Ascending aorta (tissue), 2 donors: ENCODE data around the gene BAZ2A. TPM values are rescaled to one million over a fixed set of nuclear protein-coding genes. Genes with fewer than 3 reads are reported as not detected.
"Not testable (repeated sequence)": the region's sequence is repeated elsewhere in the genome, so short reads cannot be mapped to it uniquely, and the experiment has no call there.

Experiments used
- DNase-seq, 2 donors: peaks; one replicate each; pipeline ENCODE4 v3.0.0-alpha.2; 2019; ENCODE audit warnings: low spot score in 2 of 2
- H3K27ac ChIP-seq, 2 donors: fragments of 200-600 bp; sonication (generic); one replicate each; pipeline ENCODE4 v1.5.1; 2016 to 2017; ENCODE audit warnings: mild to moderate bottlenecking in 1 of 2
- H3K27me3 ChIP-seq: fragments of 200-600 bp; sonication (generic); one replicate; pipeline ENCODE4 v1.5.1; 2017
- H3K36me3 ChIP-seq, 2 donors: fragments of 200-600 bp; sonication (generic); one replicate each; pipeline ENCODE4 v1.5.1; 2016
- H3K4me1 ChIP-seq, 2 donors: fragments of 200-600 bp; sonication (generic); one replicate each; pipeline ENCODE4 v1.5.1; 2016 to 2017; ENCODE audit warnings: mild to moderate bottlenecking in 1 of 2
- H3K4me3 ChIP-seq, 2 donors: fragments of 200-600 bp; sonication (generic); one replicate each; pipeline ENCODE4 v1.5.1; 2016 to 2017; ENCODE audit warnings: mild to moderate bottlenecking in 1 of 2
- H3K9me3 ChIP-seq, 2 donors: fragments of 200-600 bp; sonication (generic); one replicate each; pipeline ENCODE4 v1.5.1; 2016
- CTCF ChIP-seq, 3 experiments: fragments of 200-600 bp in 2 of 3; fragments of 450-650 bp in 1 of 3; sonication (generic) in 2 of 3; IDR thresholded peaks; one replicate each; pipeline ENCODE4 v1.5.1; 2016 to 2019; ENCODE audit warnings: antibody characterized with exemption in 3 of 3, mild to moderate bottlenecking in 1 of 3, moderate library complexity in 1 of 3
- intact Hi-C: fragments of 100-400 bp; cut with DNase I; formaldehyde crosslinking; loops from one replicate; pipeline ENCODE4 v1.15.1; 2023
- total RNA-seq: library from RNA; depleted of rRNA; stranded (reverse); fragments of >200 nt; gene quantifications from one replicate; pipeline ENCODE4 v1.1.0, GENCODE V29; 2016

The BAZ2A gene
- total RNA-seq, 1 donor from 2014 or later: 118 TPM

- no peak overlapping the region for H3K27ac ChIP-seq
- no peaks in the 10 kb centered on the region for H3K4me1 ChIP-seq
- no peak for TF ChIP-seq CTCF (IDR thresholded peaks at IDR 0.05)
- H3K36me3 ChIP-seq: peaks cover 6 to 9% of the 10 kb centered on the region in 2 donors
- DNase-seq: peak in 1 of 2 donors; percentile 16
- no peaks in the 10 kb centered on the region for H3K9me3 ChIP-seq
- intact Hi-C loops: no loop called here
- no peak overlapping the region for H3K4me3 ChIP-seq
- no peaks in the 10 kb centered on the region for H3K27me3 ChIP-seq
Observed at GRCh38 chr12:56657416-56658379, 27.6 kb upstream of the BAZ2A start.

GRCh38 chr12:56653781-56654180 lies 23.7 kb upstream of the BAZ2A start:
- not testable (repeated sequence) for H3K27ac ChIP-seq

GRCh38 chr12:56648023-56648422 lies 17.9 kb upstream of the BAZ2A start:
- intact Hi-C loops: loop anchor here (5.0 kb wide), 2 partner anchors 286 to 531 kb away; partner anchors contain the start of genes APOF, RPL41, STAT2 and ZC3H10
- peaks cover 10 to 12% of the 10 kb centered on the region in 2 donors for H3K4me1 ChIP-seq
- H3K9me3 ChIP-seq, H3K27me3 ChIP-seq, H3K27ac ChIP-seq, H3K4me3 ChIP-seq: not testable (repeated sequence)
- H3K36me3 ChIP-seq: peaks cover 8 to 11% of the 10 kb centered on the region in 2 donors
- peak in 1 of 2 donors; percentile 53 for DNase-seq

More at GRCh38 chr12:56653781-56654180, 23.7 kb upstream of the BAZ2A start:
- H3K4me3 ChIP-seq, H3K36me3 ChIP-seq, intact Hi-C loops, DNase-seq, H3K4me1 ChIP-seq, H3K9me3 ChIP-seq, H3K27me3 ChIP-seq: not testable (repeated sequence)

- peak within 1 kb of the TSS; percentile 94 for H3K4me3 ChIP-seq
- no peak for TF ChIP-seq CTCF (IDR thresholded peaks at IDR 0.05)
- peak; percentile 97 to 98 for DNase-seq
- H3K27ac ChIP-seq: peak within 1 kb of the TSS; percentile 88 to 91
- H3K27me3 ChIP-seq: no peaks in the 10 kb centered on the region
- H3K4me1 ChIP-seq: peaks cover 10 to 12% of the 10 kb centered on the region in 2 donors
- peaks cover 26 to 32% of the 10 kb centered on the region in 2 donors for H3K36me3 ChIP-seq
- intact Hi-C loops: loop anchor here (1.0 to 5.0 kb wide), 4 partner anchors 42 to 529 kb away; partner anchors contain the start of genes APOF, NACA, PTGES3 and RPL41
- no peaks in the 10 kb centered on the region for H3K9me3 ChIP-seq
Observed at GRCh38 chr12:56645717-56646446, 15.8 kb upstream of the BAZ2A start, which contains the start of gene ATP5F1B. TSS of gene ATP5F1B (minus strand) at chr12:56645984. CDS start at chr12:56645963, 21 bp downstream.

GRCh38 chr12:56645201-56645716 lies 15.1 kb upstream of the BAZ2A start:
- H3K9me3 ChIP-seq: no peaks in the 10 kb centered on the region
- intact Hi-C loops: loop anchor here (5.0 kb wide), 2 partner anchors 283 to 528 kb away; partner anchors contain the start of genes APOF, RPL41, STAT2 and ZC3H10
- peak overlapping the region; percentile 76 to 91 for H3K27ac ChIP-seq
- peaks cover 32 to 38% of the 10 kb centered on the region in 2 donors for H3K36me3 ChIP-seq
- H3K4me3 ChIP-seq: peak overlapping the region; percentile 94
- no peak for TF ChIP-seq CTCF (IDR thresholded peaks at IDR 0.05)
- H3K27me3 ChIP-seq: no peaks in the 10 kb centered on the region
- peaks cover 10 to 12% of the 10 kb centered on the region in 2 donors for H3K4me1 ChIP-seq
- peak in 1 of 2 donors; percentile 62 for DNase-seq

GRCh38 chr12:56644654-56645053 lies 14.5 kb upstream of the BAZ2A start:
- intact Hi-C loops: loop anchor here (5.0 kb wide), 2 partner anchors 282 to 527 kb away; partner anchors contain the start of genes APOF, RPL41, STAT2 and ZC3H10
- H3K9me3 ChIP-seq: no peaks in the 10 kb centered on the region
- H3K27me3 ChIP-seq: no peaks in the 10 kb centered on the region
- H3K27ac ChIP-seq: peak overlapping the region; percentile 76 to 91
- peak overlapping the region; percentile 94 for H3K4me3 ChIP-seq
- peaks cover 38 to 45% of the 10 kb centered on the region in 2 donors for H3K36me3 ChIP-seq
- TF ChIP-seq CTCF (IDR thresholded peaks at IDR 0.05): no peak
- peaks cover 10 to 12% of the 10 kb centered on the region in 2 donors for H3K4me1 ChIP-seq
- peak in 1 of 2 donors; percentile 4 for DNase-seq
